B cell (primary cell): Measurements from ENCODE around the gene SCN2B. TPM values are rescaled to one million over a fixed set of nuclear protein-coding genes. Genes with fewer than 3 reads are reported as not detected.

Experiments
- ATAC-seq: fragments of 200-7000 bp; cut with Tn5 transposase; one replicate; pipeline ENCODE4 v1.10.0; 2021; ENCODE audit warnings: low read depth, mild to moderate bottlenecking, moderate number of reproducible peaks, moderate library complexity
- CTCF ChIA-PET: fragments of 350-600 bp; sonication (Branson Sonifier 250); formaldehyde crosslinking; loops from one replicate; lab custom pipeline; 2021; ENCODE audit warnings: antibody characterized with exemption, inconsistent platforms; lab: Charles Lee
- POLR2A ChIA-PET: fragments of 350-600 bp; sonication (Branson Sonifier 250); formaldehyde crosslinking; loops from one replicate; lab custom pipeline; 2021; ENCODE audit warnings: antibody characterized with exemption; lab: Charles Lee
- DNase-seq: peaks from one replicate; pipeline ENCODE4 v3.0.0; 2013
- H2AFZ ChIP-seq: 2 replicates; pipeline ENCODE4 v1.6.1; 2012; ENCODE audit warnings: mild to moderate bottlenecking, low read depth, low read length; ENCODE audit not compliant: insufficient read depth, poor library complexity, severe bottlenecking
- H3K27ac ChIP-seq, 2 donors: 1 replicate in 1 of 2; 2 replicates in 1 of 2; pipeline ENCODE4 v1.5.1; 2012 to 2013; ENCODE audit warnings: low read length in 2 of 2, mild to moderate bottlenecking in 2 of 2, moderate library complexity in 1 of 2
- H3K27me3 ChIP-seq, 4 experiments: fragments of 200-600 bp in 1 of 4; sonication (generic) in 1 of 4; replicated peaks in 1 of 4; 1 replicate in 2 of 4; 2 replicates in 2 of 4; pipeline versions ENCODE4 v1.6.1 to v1.7.0; 2013 to 2016; ENCODE audit warnings: low read length in 3 of 4, mild to moderate bottlenecking in 2 of 4, mixed read lengths in 1 of 4, moderate library complexity in 1 of 4; ENCODE audit not compliant: insufficient read depth in 4 of 4, control insufficient read depth in 3 of 4; ENCODE audit errors: control extremely low read depth in 1 of 4
- H3K36me3 ChIP-seq, 2 experiments: replicated peaks in 1 of 2; 1 replicate in 1 of 2; 2 replicates in 1 of 2; pipeline versions ENCODE4 v1.6.1 to v1.7.1; 2013; ENCODE audit warnings: low read length in 1 of 2; ENCODE audit not compliant: insufficient read depth in 2 of 2, control insufficient read depth in 1 of 2; ENCODE audit errors: control extremely low read depth in 1 of 2, extremely low read depth in 1 of 2
- H3K4me1 ChIP-seq, 2 donors: fragments of 200-600 bp in 1 of 2; sonication (generic) in 1 of 2; 1 replicate in 1 of 2; 2 replicates in 1 of 2; pipeline versions ENCODE4 v1.5.1 to v1.6.1; 2013 to 2017; ENCODE audit warnings: low read length in 2 of 2; ENCODE audit not compliant: control insufficient read depth in 2 of 2, insufficient read depth in 2 of 2
- H3K4me2 ChIP-seq: replicated peaks from 2 replicates; pipeline ENCODE3; 2012; ENCODE audit warnings: mild to moderate bottlenecking, low read depth, low read length; ENCODE audit not compliant: poor library complexity, severe bottlenecking
- H3K4me3 ChIP-seq, 5 experiments: fragments of 200-600 bp in 1 of 5; sonication (generic) in 1 of 5; 1 replicate in 3 of 5; 2 replicates in 2 of 5; pipeline versions ENCODE4 v1.5.1 to v1.7.0; 2011 to 2016; ENCODE audit warnings: low read length in 4 of 5, mild to moderate bottlenecking in 4 of 5, low read depth in 2 of 5, control low read depth in 1 of 5, moderate library complexity in 1 of 5; ENCODE audit not compliant: insufficient read depth in 1 of 5; ENCODE audit errors: control extremely low read depth in 1 of 5, extremely low read depth in 1 of 5
- H3K79me2 ChIP-seq: fragments of 200-600 bp; sonication (generic); one replicate; pipeline ENCODE4 v1.6.0; 2016; ENCODE audit warnings: low read length; ENCODE audit not compliant: control insufficient read depth, insufficient read depth
- H3K9ac ChIP-seq: fragments of 200-600 bp; sonication (generic); 2 replicates; pipeline ENCODE4 v1.6.1; 2017; ENCODE audit warnings: mild to moderate bottlenecking, low read length, moderate library complexity
- H3K9me3 ChIP-seq, 3 donors: one replicate each; pipeline versions ENCODE4 v1.6.1 to v1.7.1; 2013; ENCODE audit warnings: low read length in 2 of 3; ENCODE audit not compliant: control insufficient read depth in 2 of 3, insufficient read depth in 1 of 3; ENCODE audit errors: control extremely low read depth in 1 of 3
- H4K20me1 ChIP-seq: 2 replicates; pipeline ENCODE4 v1.6.0; 2012; ENCODE audit warnings: mild to moderate bottlenecking, low read length; ENCODE audit not compliant: insufficient read depth, control insufficient read depth, poor library complexity, severe bottlenecking
- H3K27ac Mint-ChIP-seq: one replicate; pipeline ENCODE4 v1.8.0; 2021; ENCODE audit warnings: mixed read lengths
- H3K27me3 Mint-ChIP-seq: one replicate; pipeline ENCODE4 v1.8.0; 2021; ENCODE audit warnings: mixed read lengths
- H3K4me1 Mint-ChIP-seq: one replicate; pipeline ENCODE4 v1.8.0; 2021; ENCODE audit warnings: mixed read lengths
- H3K4me3 Mint-ChIP-seq: one replicate; pipeline ENCODE4 v1.8.0; 2021; ENCODE audit warnings: mixed read lengths
- H3K9me3 Mint-ChIP-seq: one replicate; pipeline ENCODE4 v1.8.0; 2022; ENCODE audit warnings: mixed read lengths; ENCODE audit not compliant: insufficient read depth
- EZH2 ChIP-seq: IDR thresholded peaks from 2 replicates; pipeline ENCODE4 v1.6.1; 2012; ENCODE audit warnings: borderline replicate concordance, low read depth, mild to moderate bottlenecking, moderate library complexity, low read length; ENCODE audit not compliant: insufficient read depth, poor library complexity, severe bottlenecking
- WGBS: methylation state at CpG from one replicate; pipeline ENCODE4 v1.1.5; 2013; ENCODE audit warnings: missing lambda C conversion rate; ENCODE audit not compliant: insufficient coverage; 5-methylcytosine and 5-hydroxymethylcytosine counted together
- intact Hi-C: fragments of 100-400 bp; cut with micrococcal nuclease; formaldehyde crosslinking; loops from one replicate; pipeline ENCODE4 v1.10.0; 2022
- polyA plus RNA-seq: library from polyadenylated mRNA; depleted of rRNA; stranded (reverse); fragments of >200 nt; gene quantifications from 2 replicates; pipeline ENCODE4 v1.2.3, GENCODE V29; 2012
- total RNA-seq, 2 donors: library from RNA; stranded (reverse); fragments of 120-200 nt in 1 of 2; gene quantifications; 1 replicate in 1 of 2; 2 replicates in 1 of 2; pipeline versions ENCODE4 v1.2.3 to v1.2.4, GENCODE V29; 2013 to 2022
- TF ChIP-seq, protein P1 (sequence below): fragments of 200-600 bp; IDR thresholded peaks from one replicate; pipeline ENCODE4 v1.8.0; 2022; ENCODE audit warnings: antibody characterized with exemption, mild to moderate bottlenecking

The SCN2B gene
- total and polyA plus RNA-seq, 2 donors (not counting 1 experiment from before 2014, with no cell fraction given) = not detected

DNA sequence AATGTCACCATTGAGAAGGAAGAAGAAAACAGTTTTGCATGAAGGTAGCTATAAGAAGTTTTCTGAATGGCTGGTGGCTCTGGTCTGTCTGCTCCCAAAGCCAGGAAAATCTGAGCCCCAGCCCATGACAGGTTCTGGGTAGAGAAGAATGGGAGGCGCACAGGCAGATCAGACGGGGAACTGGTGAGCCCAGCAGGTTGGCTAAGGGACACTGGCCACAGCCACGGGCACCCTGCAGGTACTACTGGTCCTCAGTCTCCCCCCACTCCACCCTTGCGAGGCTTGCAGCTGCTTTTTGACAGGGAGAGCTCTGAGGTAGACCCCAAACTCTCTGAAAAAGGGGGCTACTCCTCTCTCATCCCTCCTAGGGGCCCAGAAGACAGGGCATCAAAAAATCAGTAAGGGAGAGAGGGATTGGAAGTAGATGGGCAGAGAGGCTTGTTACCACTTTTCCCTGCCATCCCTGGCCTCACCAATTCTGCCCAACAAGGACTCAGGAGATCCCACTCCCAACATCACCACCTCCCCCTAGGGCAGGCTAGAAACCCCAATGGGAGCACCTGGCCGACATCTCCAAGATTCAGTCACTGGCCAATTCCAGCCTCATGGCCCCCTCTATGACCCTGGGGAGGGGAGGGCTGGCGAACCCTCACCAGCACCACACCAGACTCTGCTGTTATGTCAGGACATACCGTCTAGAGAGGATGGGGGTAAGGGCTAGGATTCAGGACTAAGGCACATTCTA, 41.2 kb downstream of the SCN2B start:
- Histone ChIP-seq H2AFZ (no peak overlapping the region), H3K4me2 (no peak overlapping the region), H4K20me1 (no peaks in the 10 kb centered on the region), H3K36me3 (no peaks in the 10 kb centered on the region), H3K27me3 (peaks cover 0 to 11% (median 4%) of the 10 kb centered on the region in 4 experiments), H3K9ac (no peak overlapping the region), H3K9me3 (no peaks in the 10 kb centered on the region), H3K4me3 (no peak overlapping the region), H3K27ac (no peak overlapping the region), H3K4me1 (no peaks in the 10 kb centered on the region), H3K79me2 (no peaks in the 10 kb centered on the region)
- ATAC-seq (no peak), DNase-seq (no peak)
- no peak overlapping the region for H3K27ac Mint-ChIP-seq
- intact Hi-C loops = no loop called here
- H3K27me3 Mint-ChIP-seq = peaks cover 43% of the 10 kb centered on the region
- ChIA-PET CTCF (interaction anchor here (1.8 kb wide), 1 partner anchor 8 kb away, joined by 5 read pairs; no protein-coding TSS in a partner anchor), POLR2A (no interaction called here)
- no peaks in the 10 kb centered on the region for H3K9me3 Mint-ChIP-seq
- no peak overlapping the region for H3K4me3 Mint-ChIP-seq
- no peaks in the 10 kb centered on the region for H3K4me1 Mint-ChIP-seq
- TF ChIP-seq EZH2 = no peak
- TF ChIP-seq, protein P1, sequence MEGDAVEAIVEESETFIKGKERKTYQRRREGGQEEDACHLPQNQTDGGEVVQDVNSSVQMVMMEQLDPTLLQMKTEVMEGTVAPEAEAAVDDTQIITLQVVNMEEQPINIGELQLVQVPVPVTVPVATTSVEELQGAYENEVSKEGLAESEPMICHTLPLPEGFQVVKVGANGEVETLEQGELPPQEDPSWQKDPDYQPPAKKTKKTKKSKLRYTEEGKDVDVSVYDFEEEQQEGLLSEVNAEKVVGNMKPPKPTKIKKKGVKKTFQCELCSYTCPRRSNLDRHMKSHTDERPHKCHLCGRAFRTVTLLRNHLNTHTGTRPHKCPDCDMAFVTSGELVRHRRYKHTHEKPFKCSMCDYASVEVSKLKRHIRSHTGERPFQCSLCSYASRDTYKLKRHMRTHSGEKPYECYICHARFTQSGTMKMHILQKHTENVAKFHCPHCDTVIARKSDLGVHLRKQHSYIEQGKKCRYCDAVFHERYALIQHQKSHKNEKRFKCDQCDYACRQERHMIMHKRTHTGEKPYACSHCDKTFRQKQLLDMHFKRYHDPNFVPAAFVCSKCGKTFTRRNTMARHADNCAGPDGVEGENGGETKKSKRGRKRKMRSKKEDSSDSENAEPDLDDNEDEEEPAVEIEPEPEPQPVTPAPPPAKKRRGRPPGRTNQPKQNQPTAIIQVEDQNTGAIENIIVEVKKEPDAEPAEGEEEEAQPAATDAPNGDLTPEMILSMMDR = no peak
- no CpG with 5 or more reads among the region's 7 CpGs for WGBS

DNA sequence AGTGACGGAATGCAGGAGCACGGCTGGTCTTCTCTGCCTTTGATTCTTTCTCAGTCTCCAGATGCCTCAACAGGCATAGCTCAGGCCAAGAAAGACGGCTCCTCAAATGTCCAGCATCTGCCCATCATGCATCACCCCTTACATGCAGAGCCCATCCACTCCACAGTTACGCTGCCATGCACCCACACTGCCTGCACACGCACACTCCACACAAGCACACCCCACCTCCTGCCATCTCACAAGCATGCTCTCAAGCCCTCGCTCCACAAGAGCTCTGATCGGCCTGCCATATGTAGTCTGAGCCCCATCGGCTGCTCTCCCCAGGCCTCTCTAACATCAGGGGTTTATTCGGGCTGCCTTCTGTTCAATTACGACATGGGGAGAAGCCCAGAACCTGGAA, 42.6 kb downstream of the SCN2B start:
- ATAC-seq (no peak), DNase-seq (no peak)
- no peak for TF ChIP-seq EZH2
- TF ChIP-seq, protein P1 = no peak
- peaks cover 0 to 7% (median 2%) of the 10 kb centered on the region in 4 experiments for H3K27me3 ChIP-seq
- no peaks in the 10 kb centered on the region for H3K4me1 ChIP-seq
- H3K9me3 ChIP-seq = no peaks in the 10 kb centered on the region
- no peak overlapping the region for H2AFZ ChIP-seq
- no peaks in the 10 kb centered on the region for H3K79me2 ChIP-seq
- no peak overlapping the region for H3K4me3 Mint-ChIP-seq
- ChIA-PET CTCF (interaction anchor here (1.8 kb wide), 1 partner anchor 10 kb away, joined by 5 read pairs; no protein-coding TSS in a partner anchor), POLR2A (no interaction called here)
- H3K27ac Mint-ChIP-seq = no peak overlapping the region
- peaks cover 39% of the 10 kb centered on the region for H3K27me3 Mint-ChIP-seq
- no peak overlapping the region for H3K4me3 ChIP-seq
- H3K4me1 Mint-ChIP-seq = no peaks in the 10 kb centered on the region
- no peaks in the 10 kb centered on the region for H4K20me1 ChIP-seq
- H3K4me2 ChIP-seq = no peak overlapping the region
- no peaks in the 10 kb centered on the region for H3K9me3 Mint-ChIP-seq
- intact Hi-C loops = no loop called here
- H3K9ac ChIP-seq = no peak overlapping the region
- H3K27ac ChIP-seq = no peak overlapping the region
- 93% methylated on average over 10 of the region's 10 CpGs for WGBS
- H3K36me3 ChIP-seq = no peaks in the 10 kb centered on the region
